ENCODE data around the gene EMILIN2. TPM values are rescaled to one million over a fixed set of nuclear protein-coding genes. Genes with fewer than 3 reads are reported as not detected.
"Not testable (repeated sequence)": the region's sequence is repeated elsewhere in the genome, so short reads cannot be mapped to it uniquely, and the experiment has no call there.

EMILIN2 gene
- total and polyA plus RNA-seq, 2 donors (not counting 3 experiments of a cell fraction or from before 2014, with no cell fraction given) = 9.4 to 13.4 TPM

- H3K9me3 ChIP-seq (replicated peaks; ENCODE audit: control insufficient read depth, insufficient read depth, low read length); H3K27ac ChIP-seq (ENCODE audit: insufficient read depth, low read depth, low read length); intact Hi-C loops (cut with micrococcal nuclease); H3K9me1 ChIP-seq (replicated peaks; ENCODE audit: control insufficient read depth, extremely low read depth, insufficient read depth, low read length); BruUV-seq (replicated peaks); H3K4me3 ChIP-seq (replicated peaks in 1 of 3; ENCODE audit: insufficient read depth in 1 of 3, low read depth in 1 of 3, low read length in 3 of 3); dilution Hi-C loops (cut with MboI; ENCODE audit: extremely low pct_ligation_motif_present, low sequenced_read_pairs); H3K36me3 ChIP-seq (ENCODE audit: control insufficient read depth in 2 of 2, extremely low read depth in 1 of 2, insufficient read depth in 2 of 2, low read length in 2 of 2); CTCF ChIA-PET; H4K20me1 ChIP-seq (replicated peaks; ENCODE audit: control insufficient read depth, extremely low read depth, insufficient read depth, low read length); FAIRE-seq; H3K27me3 ChIP-seq (ENCODE audit: control insufficient read depth in 2 of 2, insufficient read depth in 2 of 2, low read length in 2 of 2); H2AFZ ChIP-seq (ENCODE audit: low read depth, low read length); H3K9ac ChIP-seq (replicated peaks; ENCODE audit: extremely low read depth, insufficient read depth, low read length); H3K4me1 ChIP-seq (ENCODE audit: control insufficient read depth, extremely low read depth, insufficient read depth, low read length); H3K4me2 ChIP-seq (ENCODE audit: insufficient read depth, low read length); DNase-seq (ENCODE audit: low read depth, low spot score); H3K79me2 ChIP-seq (ENCODE audit: control insufficient read depth, insufficient read depth, low read length); POLR2A ChIA-PET: not testable (repeated sequence)
These were observed 37.1 kb upstream of the EMILIN2 start for GRCh38 chr18:2809666-2810183.

GRCh38 chr18:2811416-2811815 lies 35.4 kb upstream of the EMILIN2 start:
- H3K9ac ChIP-seq (replicated peaks; ENCODE audit: extremely low read depth, insufficient read depth, low read length) = no peak overlapping the region
- no peak overlapping the region for H3K27ac ChIP-seq (ENCODE audit: insufficient read depth, low read depth, low read length)
- ChIA-PET POLR2A (no interaction called here), CTCF (no interaction called here)
- no peak overlapping the region for H2AFZ ChIP-seq (ENCODE audit: low read depth, low read length)
- no TSS peak for BruUV-seq (replicated peaks)
- no peaks in the 10 kb centered on the region for H3K27me3 ChIP-seq (ENCODE audit: control insufficient read depth in 2 of 2, insufficient read depth in 2 of 2, low read length in 2 of 2)
- H3K79me2 ChIP-seq (ENCODE audit: control insufficient read depth, insufficient read depth, low read length) = no peaks in the 10 kb centered on the region
- no peaks in the 10 kb centered on the region for H3K9me1 ChIP-seq (replicated peaks; ENCODE audit: control insufficient read depth, extremely low read depth, insufficient read depth, low read length)
- intact Hi-C loops (cut with micrococcal nuclease) = no loop called here
- H3K4me3 ChIP-seq (replicated peaks in 1 of 3; ENCODE audit: insufficient read depth in 1 of 3, low read depth in 1 of 3, low read length in 3 of 3) = no peak overlapping the region
- no peak overlapping the region for H3K4me2 ChIP-seq (ENCODE audit: insufficient read depth, low read length)
- H3K9me3 ChIP-seq (replicated peaks; ENCODE audit: control insufficient read depth, insufficient read depth, low read length) = no peaks in the 10 kb centered on the region
- H3K36me3 ChIP-seq (ENCODE audit: control insufficient read depth in 2 of 2, extremely low read depth in 1 of 2, insufficient read depth in 2 of 2, low read length in 2 of 2) = no peaks in the 10 kb centered on the region
- H4K20me1 ChIP-seq (replicated peaks; ENCODE audit: control insufficient read depth, extremely low read depth, insufficient read depth, low read length) = no peaks in the 10 kb centered on the region
- DNase-seq (ENCODE audit: low read depth, low spot score) = no peak
- TF ChIP-seq, protein P1, sequence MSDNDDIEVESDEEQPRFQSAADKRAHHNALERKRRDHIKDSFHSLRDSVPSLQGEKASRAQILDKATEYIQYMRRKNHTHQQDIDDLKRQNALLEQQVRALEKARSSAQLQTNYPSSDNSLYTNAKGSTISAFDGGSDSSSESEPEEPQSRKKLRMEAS (IDR thresholded peaks at IDR 0.05; ENCODE audit: insufficient read depth, insufficient read length) = no peak
- TF ChIP-seq FOS (IDR thresholded peaks at IDR 0.05; ENCODE audit: borderline replicate concordance, insufficient read depth, low read length) = no peak
- no peak for TF ChIP-seq POLR2AphosphoS5 (IDR thresholded peaks at IDR 0.05; ENCODE audit: insufficient read depth, low read depth, low read length)
- no peak for TF ChIP-seq GATA2 (IDR thresholded peaks at IDR 0.05; ENCODE audit: insufficient read depth, insufficient read length, low read depth, low read length)
- TF ChIP-seq, protein P2, sequence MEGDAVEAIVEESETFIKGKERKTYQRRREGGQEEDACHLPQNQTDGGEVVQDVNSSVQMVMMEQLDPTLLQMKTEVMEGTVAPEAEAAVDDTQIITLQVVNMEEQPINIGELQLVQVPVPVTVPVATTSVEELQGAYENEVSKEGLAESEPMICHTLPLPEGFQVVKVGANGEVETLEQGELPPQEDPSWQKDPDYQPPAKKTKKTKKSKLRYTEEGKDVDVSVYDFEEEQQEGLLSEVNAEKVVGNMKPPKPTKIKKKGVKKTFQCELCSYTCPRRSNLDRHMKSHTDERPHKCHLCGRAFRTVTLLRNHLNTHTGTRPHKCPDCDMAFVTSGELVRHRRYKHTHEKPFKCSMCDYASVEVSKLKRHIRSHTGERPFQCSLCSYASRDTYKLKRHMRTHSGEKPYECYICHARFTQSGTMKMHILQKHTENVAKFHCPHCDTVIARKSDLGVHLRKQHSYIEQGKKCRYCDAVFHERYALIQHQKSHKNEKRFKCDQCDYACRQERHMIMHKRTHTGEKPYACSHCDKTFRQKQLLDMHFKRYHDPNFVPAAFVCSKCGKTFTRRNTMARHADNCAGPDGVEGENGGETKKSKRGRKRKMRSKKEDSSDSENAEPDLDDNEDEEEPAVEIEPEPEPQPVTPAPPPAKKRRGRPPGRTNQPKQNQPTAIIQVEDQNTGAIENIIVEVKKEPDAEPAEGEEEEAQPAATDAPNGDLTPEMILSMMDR (IDR thresholded peaks at IDR 0.05; ENCODE audit: extremely low read depth in 1 of 2, insufficient read depth in 1 of 2, low read depth in 1 of 2, low read length in 2 of 2) = no peak
- TF ChIP-seq POLR2A (IDR thresholded peaks at IDR 0.05; ENCODE audit: low read depth, low read length) = no peak
- no peak for TF ChIP-seq JUN (IDR thresholded peaks at IDR 0.05; ENCODE audit: borderline replicate concordance, insufficient read depth, insufficient read length, low read depth)
- TF ChIP-seq MYC (IDR thresholded peaks at IDR 0.05; ENCODE audit: low read depth, low read length) = no peak
- no peak for TF ChIP-seq EZH2 (IDR thresholded peaks at IDR 0.05; ENCODE audit: borderline replicate concordance, low read depth, low read length, severe bottlenecking)
- no peaks in the 10 kb centered on the region for H3K4me1 ChIP-seq (ENCODE audit: control insufficient read depth, extremely low read depth, insufficient read depth, low read length)
- dilution Hi-C loops (cut with MboI; ENCODE audit: extremely low pct_ligation_motif_present, low sequenced_read_pairs) = no loop called here
- FAIRE-seq = no peak
